Neural crest cell (in vitro differentiated cells): Measurements from ENCODE around the gene CMIP. TPM values are rescaled to one million over a fixed set of nuclear protein-coding genes. Genes with fewer than 3 reads are reported as not detected.

Experiments
- DNase-seq: peaks from one replicate; pipeline ENCODE4 v3.0.0; 2021; ENCODE audit warnings: low read depth, mixed read lengths, low spot score
- H3K27ac Mint-ChIP-seq: one replicate; pipeline ENCODE4 v1.8.0; 2021; ENCODE audit warnings: mild to moderate bottlenecking, mixed read lengths; ENCODE audit not compliant: unreplicated experiment
- H3K27me3 Mint-ChIP-seq: 2 replicates; pipeline ENCODE4 v1.8.0; 2021; ENCODE audit warnings: low read depth, mild to moderate bottlenecking, mixed read lengths
- H3K36me3 Mint-ChIP-seq: 2 replicates; pipeline ENCODE4 v1.8.0; 2021; ENCODE audit warnings: low read depth, mild to moderate bottlenecking, mixed read lengths
- H3K4me1 Mint-ChIP-seq: 2 replicates; pipeline ENCODE4 v1.8.0; 2021; ENCODE audit warnings: mixed read lengths
- H3K4me3 Mint-ChIP-seq: one replicate; pipeline ENCODE4 v1.8.0; 2021; ENCODE audit warnings: mild to moderate bottlenecking, mixed read lengths
- H3K9me3 Mint-ChIP-seq: 2 replicates; pipeline ENCODE4 v1.8.0; 2021; ENCODE audit warnings: mixed read lengths
- total RNA-seq: library from RNA; stranded (reverse); gene quantifications from 2 replicates; pipeline ENCODE4 v1.2.1, GENCODE V29; 2021
- TF ChIP-seq, protein P1 (sequence below): fragments of 200-600 bp; sonication (generic); conservative IDR thresholded peaks from 2 replicates; pipeline ENCODE4 v1.5.0; 2021; ENCODE audit warnings: antibody characterized with exemption, mild to moderate bottlenecking

Gene CMIP
- total RNA-seq, 1 donor from 2014 or later = 41.2 TPM

DNA sequence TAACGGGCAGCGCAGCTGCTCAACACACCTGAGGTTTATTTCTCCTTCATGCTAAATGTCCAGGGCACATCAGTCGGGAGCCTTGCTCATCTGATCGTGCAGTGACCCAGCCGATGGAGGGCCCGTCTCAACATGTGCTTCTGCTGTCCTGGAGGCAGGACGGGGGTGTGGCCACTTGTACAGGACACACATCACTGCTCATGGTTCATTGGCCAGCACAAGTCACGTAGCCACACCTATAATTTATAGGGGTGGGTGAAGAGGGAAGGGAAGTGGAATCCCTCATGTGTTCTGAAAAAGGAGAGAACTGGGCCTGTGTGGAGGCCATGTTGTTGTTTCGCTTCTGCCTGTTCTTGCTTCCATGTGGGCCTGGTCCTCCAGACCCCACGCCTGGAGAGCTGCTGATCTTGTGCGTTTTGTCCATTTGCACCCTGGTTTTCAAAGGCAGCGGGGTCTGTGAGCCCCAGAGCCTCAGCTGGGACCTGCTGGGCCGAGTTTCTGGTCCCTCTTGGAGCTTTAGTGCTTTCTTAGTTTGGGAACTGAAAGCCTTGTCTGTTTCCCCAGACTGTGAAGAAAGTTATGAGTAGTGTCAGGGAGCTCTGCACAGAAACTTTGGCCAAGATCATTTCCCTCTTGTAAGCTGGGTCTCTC, 60.5 kb downstream of the CMIP start:
- Mint-ChIP-seq H3K4me3 (no peak overlapping the region), H3K9me3 (no peaks in the 10 kb centered on the region), H3K27me3 (no peaks in the 10 kb centered on the region), H3K36me3 (no peaks in the 10 kb centered on the region), H3K4me1 (peaks cover 25% of the 10 kb centered on the region), H3K27ac (no peak overlapping the region)
- TF ChIP-seq, protein P1, sequence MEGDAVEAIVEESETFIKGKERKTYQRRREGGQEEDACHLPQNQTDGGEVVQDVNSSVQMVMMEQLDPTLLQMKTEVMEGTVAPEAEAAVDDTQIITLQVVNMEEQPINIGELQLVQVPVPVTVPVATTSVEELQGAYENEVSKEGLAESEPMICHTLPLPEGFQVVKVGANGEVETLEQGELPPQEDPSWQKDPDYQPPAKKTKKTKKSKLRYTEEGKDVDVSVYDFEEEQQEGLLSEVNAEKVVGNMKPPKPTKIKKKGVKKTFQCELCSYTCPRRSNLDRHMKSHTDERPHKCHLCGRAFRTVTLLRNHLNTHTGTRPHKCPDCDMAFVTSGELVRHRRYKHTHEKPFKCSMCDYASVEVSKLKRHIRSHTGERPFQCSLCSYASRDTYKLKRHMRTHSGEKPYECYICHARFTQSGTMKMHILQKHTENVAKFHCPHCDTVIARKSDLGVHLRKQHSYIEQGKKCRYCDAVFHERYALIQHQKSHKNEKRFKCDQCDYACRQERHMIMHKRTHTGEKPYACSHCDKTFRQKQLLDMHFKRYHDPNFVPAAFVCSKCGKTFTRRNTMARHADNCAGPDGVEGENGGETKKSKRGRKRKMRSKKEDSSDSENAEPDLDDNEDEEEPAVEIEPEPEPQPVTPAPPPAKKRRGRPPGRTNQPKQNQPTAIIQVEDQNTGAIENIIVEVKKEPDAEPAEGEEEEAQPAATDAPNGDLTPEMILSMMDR = no peak
- no peak for DNase-seq

DNA sequence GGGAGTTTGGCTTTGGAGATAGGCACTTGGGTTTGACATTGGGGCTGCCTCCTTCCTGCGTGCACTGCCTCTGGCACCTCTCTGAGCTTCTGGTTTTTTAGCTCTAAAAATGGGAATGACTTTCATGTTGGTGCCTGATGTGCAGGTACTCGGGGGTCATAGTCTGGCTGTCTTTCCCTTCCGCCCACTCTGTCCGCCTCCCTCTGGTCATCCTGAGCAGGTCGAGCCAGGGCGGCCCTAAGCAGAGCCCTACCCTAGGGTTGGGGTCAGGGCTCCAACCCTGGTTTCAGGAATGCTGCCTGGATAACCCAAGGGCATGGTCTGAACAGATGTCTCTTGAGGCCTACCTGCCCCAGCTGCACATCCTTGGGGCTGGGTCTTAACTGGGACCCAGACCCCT, 64.8 kb downstream of the CMIP start:
- TF ChIP-seq, protein P1 = no peak
- Mint-ChIP-seq H3K27me3 (no peaks in the 10 kb centered on the region), H3K4me1 (peaks cover 30% of the 10 kb centered on the region), H3K27ac (no peak overlapping the region), H3K36me3 (peaks cover 6% of the 10 kb centered on the region), H3K9me3 (no peaks in the 10 kb centered on the region), H3K4me3 (no peak overlapping the region)
- DNase-seq = no peak

DNA sequence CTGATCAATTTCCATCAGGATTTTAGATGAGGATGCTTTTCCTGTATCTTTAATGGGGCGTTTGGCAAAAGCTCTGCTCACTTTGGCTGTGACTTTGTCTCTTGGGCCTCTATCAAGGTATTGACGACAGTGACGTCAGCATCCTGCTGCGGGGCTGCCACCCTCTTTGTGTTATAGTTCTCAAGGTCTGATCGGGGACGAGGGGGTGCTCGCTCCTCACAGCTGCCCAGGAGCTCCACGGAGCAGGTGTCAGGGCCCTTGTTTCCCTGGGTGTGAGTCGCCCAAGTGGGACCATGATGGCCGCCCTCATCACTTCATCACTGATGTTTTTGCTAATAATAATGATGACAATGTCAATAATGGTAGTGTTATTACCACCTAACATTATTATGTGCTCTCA, 65.4 kb downstream of the CMIP start:
- DNase-seq = no peak
- H3K27me3 Mint-ChIP-seq = no peaks in the 10 kb centered on the region
- H3K4me3 Mint-ChIP-seq = no peak overlapping the region
- TF ChIP-seq, protein P1 = no peak
- H3K36me3 Mint-ChIP-seq = peaks cover 6% of the 10 kb centered on the region
- peaks cover 25% of the 10 kb centered on the region for H3K4me1 Mint-ChIP-seq
- H3K9me3 Mint-ChIP-seq = no peaks in the 10 kb centered on the region
- H3K27ac Mint-ChIP-seq = no peak overlapping the region

DNA sequence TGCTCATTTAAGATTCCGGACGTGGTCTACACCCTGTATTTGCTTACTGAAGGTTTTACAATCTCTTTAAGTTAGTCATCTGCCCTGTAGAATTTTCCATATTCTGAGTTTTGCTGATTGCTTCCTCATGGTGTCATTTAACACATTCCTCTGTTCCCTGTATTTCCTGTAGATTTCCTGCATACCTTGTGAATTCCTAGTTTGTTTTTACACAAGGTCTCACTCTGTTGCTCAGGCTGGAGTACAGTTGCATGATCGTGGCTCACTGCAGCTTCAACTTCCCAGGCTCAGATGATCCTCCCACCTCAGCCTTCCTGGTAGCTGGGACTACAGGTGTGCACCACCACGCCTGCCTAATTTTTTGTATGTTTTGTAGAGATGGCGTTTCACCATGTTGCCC, 66.8 kb downstream of the CMIP start:
- Mint-ChIP-seq H3K27me3 (no peaks in the 10 kb centered on the region), H3K9me3 (no peaks in the 10 kb centered on the region), H3K27ac (no peak overlapping the region), H3K36me3 (peaks cover 11% of the 10 kb centered on the region), H3K4me3 (no peak overlapping the region), H3K4me1 (peaks cover 21% of the 10 kb centered on the region)
- TF ChIP-seq, protein P1 = no peak
- no peak for DNase-seq

DNA sequence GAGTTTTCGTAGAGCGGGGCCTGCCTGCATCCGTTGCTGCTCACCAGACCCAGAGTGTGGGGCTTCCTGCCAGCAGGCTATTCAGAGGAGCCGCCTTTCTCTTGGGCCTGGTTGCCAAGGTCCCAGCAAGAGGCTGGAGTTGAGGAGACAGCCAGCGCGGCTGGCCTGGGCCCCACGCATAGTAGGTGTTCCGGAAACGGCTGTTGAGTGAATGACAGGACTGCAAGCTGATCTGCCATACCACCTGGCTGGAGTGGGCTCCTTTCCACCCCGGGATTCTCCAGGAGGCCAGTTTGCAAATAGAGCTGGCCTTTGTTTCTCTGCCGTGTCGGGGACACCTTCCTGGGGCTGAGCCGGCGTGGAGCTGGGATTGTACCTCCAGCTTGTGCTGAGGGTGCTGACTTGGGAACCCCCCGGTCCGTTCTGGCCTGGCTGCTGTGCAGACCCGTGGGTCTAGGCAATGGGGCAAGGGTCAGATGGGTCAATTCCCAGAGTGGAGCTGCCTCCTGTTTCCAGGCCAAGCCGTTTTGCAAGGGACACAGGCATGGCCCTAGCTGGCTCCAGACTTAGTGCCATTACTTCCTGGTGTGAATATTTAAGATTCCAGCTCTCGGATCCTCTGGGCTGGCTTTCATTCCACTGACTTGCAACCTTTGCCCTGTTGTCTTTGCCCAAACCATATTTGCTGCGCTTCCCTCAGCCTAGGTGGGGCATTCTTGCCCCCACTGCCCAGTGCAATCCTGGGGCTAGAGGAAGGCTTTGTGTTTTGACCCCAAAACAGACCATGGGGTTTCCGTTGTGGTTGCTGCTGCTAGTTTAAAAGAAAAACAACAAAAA, 68.8 kb downstream of the CMIP start:
- H3K4me1 Mint-ChIP-seq = peaks cover 20% of the 10 kb centered on the region
- no peak overlapping the region for H3K27ac Mint-ChIP-seq
- no peak overlapping the region for H3K4me3 Mint-ChIP-seq
- no peaks in the 10 kb centered on the region for H3K27me3 Mint-ChIP-seq
- H3K36me3 Mint-ChIP-seq = peaks cover 12% of the 10 kb centered on the region
- DNase-seq = no peak
- TF ChIP-seq, protein P1 = no peak
- H3K9me3 Mint-ChIP-seq = no peaks in the 10 kb centered on the region
